ACC112 (cell line): ENCODE measurements around the gene TIA1.

Source experiments
- H2AFZ ChIP-seq: fragments of 200-600 bp; sonication (generic); one replicate; pipeline ENCODE4 v1.6.0; 2017; ENCODE audit warnings: antibody characterized with exemption, low read length; ENCODE audit not compliant: unreplicated experiment
- H3K27ac ChIP-seq: fragments of 200-600 bp; sonication (generic); 2 replicates; pipeline ENCODE4 v1.5.1; 2014; ENCODE audit warnings: low read depth, mild to moderate bottlenecking, antibody characterized with exemption, low read length, moderate library complexity
- H3K27me3 ChIP-seq: fragments of 200-600 bp; sonication (generic); 2 replicates; pipeline ENCODE4 v1.6.1; 2014; ENCODE audit warnings: mild to moderate bottlenecking, antibody characterized with exemption, low read length, moderate library complexity, mixed read lengths; ENCODE audit not compliant: insufficient read depth
- H3K36me3 ChIP-seq: fragments of 200-600 bp; sonication (generic); 2 replicates; pipeline ENCODE4 v1.6.1; 2016; ENCODE audit warnings: mild to moderate bottlenecking, antibody characterized with exemption, low read length, moderate library complexity, mixed read lengths; ENCODE audit not compliant: insufficient read depth
- H3K4me1 ChIP-seq: fragments of 200-600 bp; sonication (generic); one replicate; pipeline ENCODE4 v1.6.1; 2016; ENCODE audit warnings: low read length, mixed read lengths; ENCODE audit not compliant: insufficient read depth, unreplicated experiment, control insufficient read depth
- H3K4me3 ChIP-seq: fragments of 200-600 bp; sonication (generic); 2 replicates; pipeline ENCODE4 v1.5.1; 2014; ENCODE audit warnings: mild to moderate bottlenecking, low read depth, low read length
- H3K79me2 ChIP-seq: fragments of 200-600 bp; sonication (generic); one replicate; pipeline ENCODE4 v1.6.0; 2016; ENCODE audit warnings: low read length; ENCODE audit not compliant: control insufficient read depth, unreplicated experiment, insufficient read depth

The TIA1 gene

GRCh38 chr2:70160545-70160944 is 87.9 kb downstream of the TIA1 start:
- Histone ChIP-seq H3K4me1 (no peaks in the 10 kb centered on the region), H2AFZ (no peak overlapping the region), H3K27me3 (no peaks in the 10 kb centered on the region), H3K79me2 (no peaks in the 10 kb centered on the region), H3K36me3 (no peaks in the 10 kb centered on the region; the same call in 1 of the 2 replicates), H3K27ac (no peak overlapping the region), H3K4me3 (no peak overlapping the region)
